ENCODE results near the gene CTAG2.

GRCh38 chrX:154655346-154655745, 2.0 kb upstream of the CTAG2 start:
- TF ChIP-seq, protein P1, sequence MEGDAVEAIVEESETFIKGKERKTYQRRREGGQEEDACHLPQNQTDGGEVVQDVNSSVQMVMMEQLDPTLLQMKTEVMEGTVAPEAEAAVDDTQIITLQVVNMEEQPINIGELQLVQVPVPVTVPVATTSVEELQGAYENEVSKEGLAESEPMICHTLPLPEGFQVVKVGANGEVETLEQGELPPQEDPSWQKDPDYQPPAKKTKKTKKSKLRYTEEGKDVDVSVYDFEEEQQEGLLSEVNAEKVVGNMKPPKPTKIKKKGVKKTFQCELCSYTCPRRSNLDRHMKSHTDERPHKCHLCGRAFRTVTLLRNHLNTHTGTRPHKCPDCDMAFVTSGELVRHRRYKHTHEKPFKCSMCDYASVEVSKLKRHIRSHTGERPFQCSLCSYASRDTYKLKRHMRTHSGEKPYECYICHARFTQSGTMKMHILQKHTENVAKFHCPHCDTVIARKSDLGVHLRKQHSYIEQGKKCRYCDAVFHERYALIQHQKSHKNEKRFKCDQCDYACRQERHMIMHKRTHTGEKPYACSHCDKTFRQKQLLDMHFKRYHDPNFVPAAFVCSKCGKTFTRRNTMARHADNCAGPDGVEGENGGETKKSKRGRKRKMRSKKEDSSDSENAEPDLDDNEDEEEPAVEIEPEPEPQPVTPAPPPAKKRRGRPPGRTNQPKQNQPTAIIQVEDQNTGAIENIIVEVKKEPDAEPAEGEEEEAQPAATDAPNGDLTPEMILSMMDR (IDR thresholded peaks at IDR 0.05): no peak
- TF ChIP-seq POLR2A (IDR thresholded peaks at IDR 0.05): no peak
